Common myeloid progenitor, CD34-positive (primary cell): ENCODE measurements around the gene ATP2B2.

Experiments
- CTCF ChIA-PET: fragments of 350-600 bp; sonication (Branson Sonifier 250); formaldehyde crosslinking; loops from one replicate; lab custom pipeline; 2021; ENCODE audit warnings: antibody characterized with exemption; lab: Charles Lee
- POLR2A ChIA-PET: fragments of 350-600 bp; sonication (Branson Sonifier 250); formaldehyde crosslinking; loops from one replicate; lab custom pipeline; 2021; ENCODE audit warnings: antibody characterized with exemption; lab: Charles Lee
- DNase-seq, 3 donors: peaks; one replicate each; pipeline versions ENCODE4 v3.0.0 to v3.0.0-alpha.2; 2013
- H3K27ac ChIP-seq, 2 experiments: 1 replicate in 1 of 2; 2 replicates in 1 of 2; pipeline ENCODE4 v1.7.0; 2013; ENCODE audit warnings: inconsistent platforms in 2 of 2, low read length in 2 of 2, mild to moderate bottlenecking in 2 of 2, low read depth in 1 of 2, moderate library complexity in 1 of 2; ENCODE audit not compliant: severe bottlenecking in 2 of 2, insufficient read depth in 1 of 2, poor library complexity in 1 of 2
- H3K27me3 ChIP-seq, 5 experiments: replicated peaks in 2 of 5; 1 replicate in 3 of 5; 2 replicates in 2 of 5; pipeline versions ENCODE4 v1.6.1 to v1.7.0; 2013; ENCODE audit warnings: low read length in 4 of 5, mild to moderate bottlenecking in 2 of 5, moderate library complexity in 2 of 5, inconsistent platforms in 1 of 5; ENCODE audit not compliant: insufficient read depth in 5 of 5, control insufficient read depth in 4 of 5
- H3K36me3 ChIP-seq, 4 experiments: 1 replicate in 2 of 4; 2 replicates in 2 of 4; pipeline versions ENCODE4 v1.6.1 to v1.7.0; 2013; ENCODE audit warnings: low read length in 3 of 4, control low read depth in 1 of 4, mild to moderate bottlenecking in 1 of 4; ENCODE audit not compliant: control insufficient read depth in 4 of 4, insufficient read depth in 4 of 4
- H3K4me1 ChIP-seq, 4 experiments: 1 replicate in 3 of 4; 2 replicates in 1 of 4; pipeline versions ENCODE4 v1.6.1 to v1.7.1; 2013; ENCODE audit warnings: low read length in 3 of 4, mild to moderate bottlenecking in 3 of 4, control low read depth in 1 of 4, inconsistent platforms in 1 of 4, moderate library complexity in 1 of 4; ENCODE audit not compliant: control insufficient read depth in 4 of 4, insufficient read depth in 4 of 4; ENCODE audit errors: control extremely low read depth in 1 of 4
- H3K4me3 ChIP-seq, 7 experiments: 1 replicate in 4 of 7; 2 replicates in 3 of 7; pipeline versions ENCODE4 v1.5.1 to v1.7.0; 2013; ENCODE audit warnings: mild to moderate bottlenecking in 7 of 7, low read length in 6 of 7, moderate library complexity in 6 of 7, inconsistent platforms in 2 of 7, low read depth in 2 of 7, control low read depth in 1 of 7; ENCODE audit not compliant: insufficient read depth in 4 of 7, control insufficient read depth in 1 of 7; ENCODE audit errors: extremely low read depth in 1 of 7
- H3K9me3 ChIP-seq, 5 experiments: 1 replicate in 4 of 5; 2 replicates in 1 of 5; pipeline versions ENCODE4 v1.6.1 to v1.7.1; 2013; ENCODE audit warnings: low read length in 4 of 5, mild to moderate bottlenecking in 2 of 5, inconsistent platforms in 1 of 5, low read depth in 1 of 5, moderate library complexity in 1 of 5; ENCODE audit not compliant: control insufficient read depth in 4 of 5, insufficient read depth in 2 of 5; ENCODE audit errors: control extremely low read depth in 1 of 5
- WGBS: methylation state at CpG from one replicate; pipeline ENCODE4 v1.1.5; 2013; ENCODE audit not compliant: insufficient coverage; 5-methylcytosine and 5-hydroxymethylcytosine counted together

ATP2B2 gene

GRCh38 chr3:10354361-10355015, 150.9 kb downstream of the ATP2B2 start:
- ChIA-PET POLR2A (interaction anchor here (0.7 kb wide), 1 partner anchor 655 kb away, joined by 4 read pairs; no protein-coding TSS in a partner anchor), CTCF (interaction anchor here (0.5 kb wide), 1 partner anchor 24 kb away, joined by 3 read pairs; no protein-coding TSS in a partner anchor)
- H3K27me3 ChIP-seq, result no peaks in the 10 kb centered on the region
- no peaks in the 10 kb centered on the region for H3K9me3 ChIP-seq
- H3K4me1 ChIP-seq, result peaks cover 6 to 19% (median 14%) of the 10 kb centered on the region in 4 experiments
- DNase-seq, result peak in 2 of 3 donors; percentile 31 to 35
- no peaks in the 10 kb centered on the region for H3K36me3 ChIP-seq
- H3K27ac ChIP-seq, result no peak overlapping the region
- 39% methylated on average over 11 of the region's 13 CpGs for WGBS
- no peak overlapping the region for H3K4me3 ChIP-seq

GRCh38 chr3:10353661-10354360, 151.6 kb downstream of the ATP2B2 start:
- H3K27me3 ChIP-seq, result no peaks in the 10 kb centered on the region
- peaks cover 6 to 19% (median 14%) of the 10 kb centered on the region in 4 experiments for H3K4me1 ChIP-seq
- no peak for DNase-seq
- H3K27ac ChIP-seq, result no peak overlapping the region
- no peaks in the 10 kb centered on the region for H3K36me3 ChIP-seq
- WGBS, result 90% methylated on average over 5 of the region's 10 CpGs
- H3K9me3 ChIP-seq, result no peaks in the 10 kb centered on the region
- H3K4me3 ChIP-seq, result no peak overlapping the region
- ChIA-PET CTCF (interaction anchor here (0.5 kb wide), 1 partner anchor 23 kb away, joined by 3 read pairs; no protein-coding TSS in a partner anchor), POLR2A (no interaction called here)

GRCh38 chr3:10353160-10353559, 152.2 kb downstream of the ATP2B2 start:
- Histone ChIP-seq H3K36me3 (no peaks in the 10 kb centered on the region), H3K4me1 (peaks cover 6 to 19% (median 14%) of the 10 kb centered on the region in 4 experiments), H3K9me3 (no peaks in the 10 kb centered on the region), H3K27ac (no peak overlapping the region), H3K27me3 (no peaks in the 10 kb centered on the region), H3K4me3 (no peak overlapping the region)
- ChIA-PET CTCF (interaction anchor here (1.1 kb wide), 1 partner anchor 14 kb away, joined by 3 read pairs; no protein-coding TSS in a partner anchor), POLR2A (no interaction called here)
- WGBS, result 100% methylated on average over 2 of the region's 3 CpGs
- DNase-seq, result no peak

DNA sequence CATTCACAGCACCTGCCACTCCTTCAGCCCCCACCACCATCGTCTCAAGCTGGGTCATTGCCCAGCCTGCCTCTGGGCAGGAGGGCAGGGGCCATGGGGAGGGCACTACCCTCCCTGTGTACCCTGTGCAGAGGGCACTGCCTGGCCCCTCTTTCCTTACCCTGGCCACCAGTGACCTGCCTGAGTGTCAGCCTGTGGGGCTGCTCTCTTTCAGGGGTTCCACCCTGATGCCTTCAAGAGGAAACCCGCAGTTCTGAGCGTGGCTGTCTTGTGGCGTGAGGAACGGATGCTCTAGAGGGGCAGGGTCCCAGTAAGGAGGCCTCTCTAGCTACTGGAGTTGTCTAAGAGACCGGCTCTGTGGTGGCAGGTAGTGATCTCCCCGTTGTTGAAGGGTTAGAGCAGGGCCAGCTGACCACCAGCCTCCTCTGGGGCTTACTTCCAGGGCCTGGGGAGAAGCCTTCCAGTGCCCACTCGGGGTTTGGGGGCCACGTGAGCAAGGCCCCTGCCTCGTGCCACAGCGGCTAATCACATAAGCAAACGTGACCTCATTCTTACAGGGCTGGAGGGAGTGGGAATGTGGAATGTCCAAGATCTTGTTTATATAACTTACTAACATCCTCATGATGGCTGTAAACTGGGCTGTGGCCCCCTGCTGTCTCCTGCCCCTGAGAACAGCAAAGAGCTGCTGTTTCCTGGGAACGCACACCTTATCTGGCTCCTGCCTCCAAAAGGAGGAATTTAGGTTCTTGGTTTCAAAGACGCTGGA, 153.1 kb downstream of the ATP2B2 start:
- H3K4me1 ChIP-seq, result peaks cover 6 to 13% (median 11%) of the 10 kb centered on the region in 4 experiments
- H3K9me3 ChIP-seq, result no peaks in the 10 kb centered on the region
- no peak overlapping the region for H3K4me3 ChIP-seq
- no peaks in the 10 kb centered on the region for H3K36me3 ChIP-seq
- WGBS, result 91% methylated on average over 8 of the region's 14 CpGs
- H3K27me3 ChIP-seq, result no peaks in the 10 kb centered on the region
- DNase-seq, result no peak
- ChIA-PET POLR2A (no interaction called here), CTCF (interaction anchor here (1.1 kb wide), 1 partner anchor 13 kb away, joined by 3 read pairs; no protein-coding TSS in a partner anchor)
- H3K27ac ChIP-seq, result no peak overlapping the region

GRCh38 chr3:10351013-10351735, 154.2 kb downstream of the ATP2B2 start:
- Histone ChIP-seq H3K27me3 (no peaks in the 10 kb centered on the region), H3K27ac (no peak overlapping the region), H3K9me3 (no peaks in the 10 kb centered on the region), H3K36me3 (no peaks in the 10 kb centered on the region), H3K4me3 (no peak overlapping the region), H3K4me1 (peaks cover 6 to 13% (median 10%) of the 10 kb centered on the region in 4 experiments)
- 95% methylated on average over 8 of the region's 13 CpGs for WGBS
- no peak for DNase-seq
- CTCF ChIA-PET, result no interaction called here
- POLR2A ChIA-PET, result no interaction called here

GRCh38 chr3:10350324-10350985, 154.9 kb downstream of the ATP2B2 start:
- ChIA-PET CTCF (no interaction called here), POLR2A (no interaction called here)
- DNase-seq, result no peak
- no peaks in the 10 kb centered on the region for H3K9me3 ChIP-seq
- peaks cover 6 to 13% (median 10%) of the 10 kb centered on the region in 4 experiments for H3K4me1 ChIP-seq
- WGBS, result 92% methylated on average over 19 of the region's 22 CpGs
- H3K27me3 ChIP-seq, result no peaks in the 10 kb centered on the region
- no peak overlapping the region for H3K27ac ChIP-seq
- H3K36me3 ChIP-seq, result no peaks in the 10 kb centered on the region
- no peak overlapping the region for H3K4me3 ChIP-seq
